Heart right ventricle (tissue), 16 donors: Measurements from ENCODE around the gene ITFG1. TPM values are rescaled to one million over a fixed set of nuclear protein-coding genes. Genes with fewer than 3 reads are reported as not detected.
"Not testable (repeated sequence)": the region's sequence is repeated elsewhere in the genome, so short reads cannot be mapped to it uniquely, and the experiment has no call there.

ENCODE experiments used
- ATAC-seq, 8 donors: fragments of 200-7000 bp; cut with Tn5 transposase; one replicate each; pipeline ENCODE4 v1.9.1; 2020; ENCODE audit warnings: mild to moderate bottlenecking in 8 of 8, moderate library complexity in 8 of 8, moderate number of reproducible peaks in 1 of 8
- DNase-seq, 2 donors: peaks; one replicate each; pipeline ENCODE4 v3.0.0-alpha.2; 2020
- H3K27ac ChIP-seq, 10 donors: fragments of 200-600 bp; sonication (generic) in 2 of 10; one replicate each; pipeline versions ENCODE4 v1.5.0 to v1.8.0; 2020 to 2022; ENCODE audit warnings: mild to moderate bottlenecking in 3 of 10
- H3K27me3 ChIP-seq, 7 donors: fragments of 200-600 bp; one replicate each; pipeline ENCODE4 v1.8.0; 2021 to 2022; ENCODE audit warnings: mild to moderate bottlenecking in 2 of 7
- H3K36me3 ChIP-seq, 9 donors: fragments of 200-600 bp; sonication (generic) in 1 of 9; one replicate each; pipeline versions ENCODE4 v1.5.0 to v1.8.0; 2020 to 2022; ENCODE audit warnings: mild to moderate bottlenecking in 2 of 9
- H3K4me1 ChIP-seq, 9 donors: fragments of 200-600 bp; sonication (generic) in 1 of 9; one replicate each; pipeline versions ENCODE4 v1.5.0 to v1.8.0; 2020 to 2022; ENCODE audit warnings: mild to moderate bottlenecking in 4 of 9
- H3K4me3 ChIP-seq, 10 donors: fragments of 200-600 bp; sonication (generic) in 2 of 10; one replicate each; pipeline versions ENCODE4 v1.5.0 to v1.8.0; 2020 to 2022; ENCODE audit warnings: mild to moderate bottlenecking in 7 of 10, moderate library complexity in 2 of 10
- H3K9me3 ChIP-seq, 11 donors: fragments of 200-600 bp in 10 of 11; sonication (generic) in 2 of 11; one replicate each; pipeline versions ENCODE4 v1.5.0 to v1.8.0; 2013 to 2022; ENCODE audit warnings: mild to moderate bottlenecking in 2 of 11, control low read depth in 1 of 11, moderate library complexity in 1 of 11
- CTCF ChIP-seq, 9 donors: fragments of 200-600 bp; sonication (generic) in 2 of 9; IDR thresholded peaks; one replicate each; pipeline versions ENCODE4 v1.5.0 to v1.8.0; 2021 to 2022; ENCODE audit warnings: antibody characterized with exemption in 9 of 9, mild to moderate bottlenecking in 5 of 9, moderate library complexity in 1 of 9
- WGBS, 2 donors: extraction: QIAGEN DNeasy Blood & Tissue Kit; methylation state at CpG; one replicate each; pipeline ENCODE4 v1.1.7; 2013; ENCODE audit warnings: inconsistent platforms in 1 of 2; 5-methylcytosine and 5-hydroxymethylcytosine counted together
- intact Hi-C, 10 donors: fragments of 100-400 bp; cut with DNase I; formaldehyde crosslinking; loops; one replicate each; pipeline versions ENCODE4 v1.11.1 to v1.14.2; 2022
- polyA plus RNA-seq, 2 donors: library from polyadenylated mRNA; stranded (reverse); fragments of 200-250 nt; gene quantifications; one replicate each; pipeline ENCODE4 v1.2.3, GENCODE V29; 2013
- total RNA-seq, 10 donors: library from RNA; stranded (reverse); fragmentation: NEBNext Ultra II Directional in 3 of 10; extraction: Animal tissue kit (Norgen Biotek cat#: 25700) in 3 of 10; gene quantifications; one replicate each; pipeline versions ENCODE4 v1.2.1 to v1.2.4, GENCODE V29; 2021 to 2023
- donor health status: Arrhythmogenic right ventricular cardiomyopathy.
- donor health status: ischemic (EF 13 %, LVEDD 7.1; RV severe dilation, severe dysfunction).
- donor health status: healthy with polysubstance abuse.
- donor health status: DM: no; HTN: yes; CAD: no.
- donor health status: DM: no; HTN: no; CAD: no.
- donor health status: ischemic (EF 25% LVEDD 6.9; RV normal size, moderate dysfunction).
- donor health status: ischemic (EF 25% LVEDD 5.7; RV mildly dilated, moderate dysfunction).
- donor health status: healthy.
- donor health status: DM: yes; HTN: yes; CAD: no.
- donor health status: Ischemic cardiomyopathy.
- donor health status: ischemic (EF 35%, LVEDD 5.7; RV mildly dilated, moderate dysfunction).
- donor health status: nonischemic (EF 11% LVEDD 7.7; RV severe dilation, severe dysfunction).
- donor health status: DM: yes; HTN: yes; CAD: no.
- donor health status: PGD.
- donor health status: ischemic (EF 29% LVEDD 5.4; RV normal size, mild dysfunction).
- donor health status: nonischemic (EF 23%, LVEDD 6.1; RV moderate dilation, normal function).

The ITFG1 gene
- total and polyA plus RNA-seq, 12 donors, result 10.1 to 94.5 (median 72.3) TPM

DNA sequence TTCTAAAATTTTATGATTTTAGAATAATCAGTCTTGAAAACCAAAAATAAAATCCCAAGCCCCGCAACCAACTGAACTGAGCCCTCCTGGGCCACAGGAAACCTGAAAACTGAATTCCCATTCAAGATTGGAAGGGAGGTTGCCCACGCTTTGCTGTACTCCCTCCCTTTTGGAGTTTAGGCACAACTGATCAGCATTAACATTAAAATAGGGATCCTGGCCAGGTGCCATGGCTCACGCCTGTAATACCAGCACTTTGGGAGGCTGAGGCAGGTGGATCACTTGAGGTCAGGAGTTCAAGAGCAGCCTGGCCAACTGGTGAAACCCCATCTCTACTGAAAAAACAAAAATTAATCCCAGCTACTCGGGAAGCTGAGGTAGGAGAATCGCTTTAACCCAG lies 264.4 kb downstream of the ITFG1 start:
- no peak for ATAC-seq
- no peak for TF ChIP-seq CTCF (IDR thresholded peaks at IDR 0.05)
- H3K27me3 ChIP-seq, result no peaks in the 10 kb centered on the region
- no peak overlapping the region for H3K27ac ChIP-seq
- DNase-seq, result no peak
- no peaks in the 10 kb centered on the region for H3K36me3 ChIP-seq
- intact Hi-C loops, result loop anchor here in 1 of 10 donors (2.0 kb wide), 1 partner anchor 52 kb away; no protein-coding TSS in a partner anchor
- WGBS, 2 donors, result 91 to 94% methylated on average over 5 of the region's 5 CpGs
- no peak overlapping the region for H3K4me3 ChIP-seq
- peaks cover 0 to 16% (median 10%) of the 10 kb centered on the region in 9 donors for H3K4me1 ChIP-seq
- H3K9me3 ChIP-seq, result no peaks in the 10 kb centered on the region

- H3K27me3 ChIP-seq, result no peaks in the 10 kb centered on the region
- ATAC-seq (no peak), DNase-seq (no peak)
- H3K9me3 ChIP-seq, result peaks cover 0 to 12% (median 0%) of the 10 kb centered on the region in 11 donors
- H3K27ac ChIP-seq, result no peak overlapping the region
- no peak overlapping the region for H3K4me3 ChIP-seq
- WGBS, 2 donors, result 95 to 97% methylated on average over 3 of the region's 3 CpGs
- no peaks in the 10 kb centered on the region for H3K4me1 ChIP-seq
- TF ChIP-seq CTCF (IDR thresholded peaks at IDR 0.05), result no peak
- H3K36me3 ChIP-seq, result no peaks in the 10 kb centered on the region
- intact Hi-C loops, result loop anchor here in 1 of 10 donors (2.0 kb wide), 1 partner anchor 16 kb away; no protein-coding TSS in a partner anchor
These were observed 278.5 kb downstream of the ITFG1 start for GRCh38 chr16:47182318-47182717.

DNA sequence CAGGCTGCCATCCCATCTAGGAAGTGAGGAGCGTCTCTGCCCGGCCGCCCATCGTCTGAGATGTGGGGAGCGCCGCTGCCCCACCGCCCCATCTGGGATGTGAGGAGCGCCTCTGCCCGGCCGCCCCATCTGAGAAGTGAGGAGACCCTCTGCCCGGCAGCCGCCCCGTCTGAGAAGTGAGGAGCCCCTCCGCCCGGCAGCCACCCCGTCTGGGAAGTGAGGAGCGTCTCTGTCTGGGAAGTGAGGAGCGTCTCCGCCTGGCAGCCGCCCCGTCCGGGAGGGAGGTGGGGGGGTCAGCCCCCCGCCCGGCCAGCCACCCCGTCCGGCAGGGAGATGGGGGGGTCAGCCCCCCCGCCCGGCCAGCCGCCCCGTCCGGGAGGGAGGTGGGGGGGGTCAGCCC lies 279.8 kb downstream of the ITFG1 start:
- ATAC-seq, DNase-seq: not testable (repeated sequence)
- WGBS, 2 donors, result 99% methylated on average over 19 to 31 of the region's 31 CpGs

GRCh38 chr16:47180073-47180472 lies 280.8 kb downstream of the ITFG1 start:
- Histone ChIP-seq H3K27me3 (no peaks in the 10 kb centered on the region), H3K36me3 (no peaks in the 10 kb centered on the region), H3K9me3 (peaks cover 0 to 4% (median 0%) of the 10 kb centered on the region in 11 donors), H3K4me3 (no peak overlapping the region), H3K4me1 (no peaks in the 10 kb centered on the region), H3K27ac (no peak overlapping the region)
- no peak for TF ChIP-seq CTCF (IDR thresholded peaks at IDR 0.05)
- WGBS, 2 donors, result 92 to 93% methylated on average over 8 of the region's 8 CpGs
- intact Hi-C loops, result no loop called here
- no peak for ATAC-seq
- DNase-seq, result no peak

More for the DNA sequence above, 279.8 kb downstream of the ITFG1 start:
- H3K27ac ChIP-seq, H3K27me3 ChIP-seq, intact Hi-C loops, H3K4me1 ChIP-seq, H3K36me3 ChIP-seq, H3K4me3 ChIP-seq, H3K9me3 ChIP-seq: not testable (repeated sequence)

- Histone ChIP-seq H3K9me3 (peaks cover 0 to 4% (median 0%) of the 10 kb centered on the region in 11 donors), H3K27ac (no peak overlapping the region), H3K27me3 (no peaks in the 10 kb centered on the region), H3K4me3 (no peak overlapping the region), H3K36me3 (peaks cover 0 to 4% (median 0%) of the 10 kb centered on the region in 9 donors), H3K4me1 (no peaks in the 10 kb centered on the region)
- no peak for TF ChIP-seq CTCF (IDR thresholded peaks at IDR 0.05)
- ATAC-seq (no peak), DNase-seq (no peak)
- intact Hi-C loops, result no loop called here
These were observed 285.7 kb downstream of the ITFG1 start for GRCh38 chr16:47175152-47175551.
